Measurements from ENCODE around the gene FAM47E.

- TF ChIP-seq, protein P1, sequence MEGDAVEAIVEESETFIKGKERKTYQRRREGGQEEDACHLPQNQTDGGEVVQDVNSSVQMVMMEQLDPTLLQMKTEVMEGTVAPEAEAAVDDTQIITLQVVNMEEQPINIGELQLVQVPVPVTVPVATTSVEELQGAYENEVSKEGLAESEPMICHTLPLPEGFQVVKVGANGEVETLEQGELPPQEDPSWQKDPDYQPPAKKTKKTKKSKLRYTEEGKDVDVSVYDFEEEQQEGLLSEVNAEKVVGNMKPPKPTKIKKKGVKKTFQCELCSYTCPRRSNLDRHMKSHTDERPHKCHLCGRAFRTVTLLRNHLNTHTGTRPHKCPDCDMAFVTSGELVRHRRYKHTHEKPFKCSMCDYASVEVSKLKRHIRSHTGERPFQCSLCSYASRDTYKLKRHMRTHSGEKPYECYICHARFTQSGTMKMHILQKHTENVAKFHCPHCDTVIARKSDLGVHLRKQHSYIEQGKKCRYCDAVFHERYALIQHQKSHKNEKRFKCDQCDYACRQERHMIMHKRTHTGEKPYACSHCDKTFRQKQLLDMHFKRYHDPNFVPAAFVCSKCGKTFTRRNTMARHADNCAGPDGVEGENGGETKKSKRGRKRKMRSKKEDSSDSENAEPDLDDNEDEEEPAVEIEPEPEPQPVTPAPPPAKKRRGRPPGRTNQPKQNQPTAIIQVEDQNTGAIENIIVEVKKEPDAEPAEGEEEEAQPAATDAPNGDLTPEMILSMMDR (optimal IDR thresholded peaks at IDR 0.05 in 1 of 3, IDR thresholded peaks at IDR 0.05 in 1 of 3, conservative IDR thresholded peaks at IDR 0.05 in 1 of 3; ENCODE audit: extremely low read depth in 1 of 3, insufficient read depth in 2 of 3, low read length in 3 of 3): no peak
- TF ChIP-seq EZH2 (IDR thresholded peaks at IDR 0.05; ENCODE audit: low read length): no peak
Observed at GRCh38 chr4:76210452-76210851, 41.1 kb upstream of the FAM47E start.

All from keratinocyte (primary cell).